ENCODE data around the gene CEP152.

CEP152 gene

GRCh38 chr15:48761393-48762158, 49.3 kb downstream of the CEP152 start:
- DNase-seq, result no peak

DNA sequence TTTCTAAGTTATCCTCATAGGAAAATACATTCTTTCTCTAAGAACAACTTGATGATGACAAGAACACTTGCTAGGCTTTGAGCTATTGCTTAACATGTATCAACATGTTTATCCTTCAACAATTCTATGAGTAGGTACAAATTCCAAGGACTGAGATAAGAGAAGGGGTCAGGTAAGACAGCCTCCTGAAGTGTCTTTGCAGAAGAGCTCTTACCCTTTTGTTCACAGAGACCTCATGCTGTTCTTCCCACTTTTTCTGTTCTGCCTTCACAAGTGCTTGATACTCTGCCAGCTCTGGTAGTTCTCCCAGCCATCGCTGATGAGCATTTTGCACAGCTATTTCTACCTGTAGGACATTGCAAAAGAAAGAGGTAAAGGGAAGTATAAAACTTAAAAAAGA, 50.9 kb downstream of the CEP152 start:
- no peak for DNase-seq

DNA sequence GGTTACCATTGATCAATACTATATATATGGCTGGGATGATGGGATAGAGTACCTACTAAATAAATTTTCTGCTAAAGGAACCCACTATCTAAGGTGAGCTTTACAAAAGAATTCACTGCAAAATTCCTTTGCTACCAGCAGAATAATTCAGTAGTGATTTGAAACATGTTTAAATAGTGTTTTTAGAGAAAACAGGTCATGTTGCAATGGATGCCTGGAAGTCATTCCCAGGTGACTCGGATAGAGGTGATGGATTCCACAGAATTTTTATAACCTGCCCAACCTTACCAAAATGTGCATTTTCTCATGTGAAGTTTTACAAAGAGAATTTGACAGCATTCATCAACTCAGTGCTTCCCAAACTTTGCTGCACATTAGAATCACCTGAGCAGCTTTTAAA, 53.2 kb downstream of the CEP152 start:
- no peak for DNase-seq

GRCh38 chr15:48754011-48754410, 56.9 kb downstream of the CEP152 start:
- DNase-seq, result no peak

- DNase-seq, result no peak
Observed at GRCh38 chr15:48751595-48751994, 59.3 kb downstream of the CEP152 start.

DNA sequence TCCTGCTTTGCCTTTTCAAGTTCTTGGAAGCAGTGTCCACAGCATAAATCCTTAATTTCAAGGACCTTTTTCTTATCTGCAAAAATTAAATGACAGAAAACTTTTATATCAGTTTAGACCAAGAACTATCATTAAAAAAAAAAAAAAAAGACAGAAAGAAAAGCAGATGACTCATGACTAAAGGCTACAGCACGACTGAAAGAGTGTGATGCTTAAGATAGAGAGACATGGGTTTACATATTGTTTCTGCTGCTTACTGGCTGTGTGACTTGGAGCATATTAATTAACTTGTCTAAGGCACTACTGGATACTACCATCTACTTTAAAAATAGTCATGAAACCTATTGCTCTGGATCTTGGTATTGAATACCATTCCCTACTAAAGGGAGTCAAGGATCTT, 62.3 kb downstream of the CEP152 start:
- peak; percentile 26 for DNase-seq

DNA sequence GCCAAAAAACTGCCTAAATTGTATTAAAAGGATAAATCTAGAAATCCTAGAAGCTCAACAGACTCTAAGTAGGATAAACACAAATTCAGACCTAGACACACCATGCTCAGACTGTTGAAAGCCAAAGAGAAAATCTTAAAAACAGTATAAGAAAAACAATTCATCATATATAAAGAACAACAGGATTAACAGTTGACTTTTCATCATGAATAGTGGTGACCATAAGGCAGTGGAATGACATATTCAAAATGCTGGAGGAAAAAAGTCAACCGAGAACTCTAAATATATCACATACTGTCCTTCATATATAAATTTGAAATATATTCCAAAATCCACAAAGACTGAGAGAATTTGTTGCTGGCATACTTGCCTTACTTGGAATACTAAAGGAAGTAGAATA, 77.3 kb downstream of the CEP152 start:
- DNase-seq, result peak; percentile 7

DNA sequence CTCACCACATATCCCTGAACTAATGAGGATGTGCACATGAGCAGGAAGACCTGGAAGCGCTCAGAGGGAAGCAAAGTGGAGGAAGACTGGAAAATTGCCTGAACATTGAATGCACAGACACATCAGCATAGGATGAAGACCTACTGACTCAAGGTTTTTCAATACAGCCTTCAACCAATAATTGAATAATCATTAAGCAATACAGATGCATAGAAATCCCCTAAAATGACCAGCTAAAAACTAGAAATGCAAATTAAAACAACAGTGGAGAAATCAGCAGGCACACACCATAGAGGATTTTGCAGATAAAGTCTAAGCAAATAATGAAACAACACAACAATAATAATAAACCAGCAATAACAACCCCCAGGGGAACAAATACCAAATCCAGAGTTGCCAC, 80.4 kb downstream of the CEP152 start:
- no peak for DNase-seq

DNA sequence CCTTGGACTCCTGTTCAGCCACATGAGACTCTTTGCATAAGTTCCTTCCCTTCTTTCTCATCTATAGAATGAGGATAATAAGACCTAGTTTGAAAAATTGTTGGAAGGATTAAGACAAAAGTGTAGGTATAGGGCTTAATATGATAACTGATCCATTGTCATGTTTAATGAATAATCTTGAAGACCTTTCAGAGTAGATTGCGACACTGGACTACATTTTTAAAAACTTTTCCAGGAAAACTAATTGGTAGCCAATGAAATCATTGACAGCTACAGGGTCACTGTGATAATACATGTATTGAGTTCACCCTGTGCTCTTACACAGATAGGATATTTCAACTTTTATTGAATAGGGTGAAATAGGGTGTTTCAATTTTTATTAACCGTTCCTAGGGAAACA, 86.9 kb downstream of the CEP152 start:
- DNase-seq, result peak; percentile 28

DNA sequence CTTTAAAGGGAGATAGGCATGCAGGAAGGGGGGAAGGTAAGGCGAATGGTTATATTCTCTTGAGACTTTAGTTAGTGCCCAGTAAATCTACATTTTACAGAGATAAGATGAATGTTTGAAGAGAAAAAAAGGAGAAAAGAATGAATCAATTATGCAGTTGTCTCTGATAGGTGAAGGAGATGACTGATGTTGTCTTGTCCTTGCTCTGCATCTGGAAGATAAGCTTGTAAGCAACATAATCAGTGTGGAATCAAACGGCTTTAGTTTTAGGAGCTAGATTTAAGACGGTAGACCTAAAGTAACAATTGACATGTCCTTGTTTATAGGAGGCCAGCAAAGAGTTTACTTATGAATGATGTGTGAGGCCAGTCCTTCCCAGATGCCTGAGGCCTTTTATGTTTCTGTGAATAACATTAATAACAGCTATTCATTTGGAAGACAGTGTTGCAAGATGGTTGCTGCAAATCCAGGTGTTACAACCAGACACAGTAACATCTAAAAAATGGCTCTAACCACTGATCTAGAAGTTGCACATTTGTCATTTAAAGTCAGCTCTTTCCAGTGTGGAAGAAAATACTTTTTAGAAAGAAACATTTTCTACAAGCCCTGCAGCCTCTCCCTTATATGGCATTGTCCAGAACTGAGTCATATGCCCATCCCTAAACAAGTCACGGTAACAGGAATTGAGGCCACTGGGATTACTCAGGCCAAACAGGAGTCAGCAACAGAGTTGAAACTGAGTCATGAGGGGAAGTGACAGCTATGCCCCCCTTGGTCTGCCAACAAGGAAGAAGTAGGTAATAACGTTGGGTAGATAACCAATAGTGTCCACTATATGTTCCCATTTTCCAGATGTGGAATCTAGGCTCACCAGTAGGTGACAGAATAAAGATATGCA, 87.9 kb downstream of the CEP152 start:
- DNase-seq, result peak; percentile 50

GRCh38 chr15:48721061-48721810, 89.6 kb downstream of the CEP152 start:
- DNase-seq, result no peak

DNA sequence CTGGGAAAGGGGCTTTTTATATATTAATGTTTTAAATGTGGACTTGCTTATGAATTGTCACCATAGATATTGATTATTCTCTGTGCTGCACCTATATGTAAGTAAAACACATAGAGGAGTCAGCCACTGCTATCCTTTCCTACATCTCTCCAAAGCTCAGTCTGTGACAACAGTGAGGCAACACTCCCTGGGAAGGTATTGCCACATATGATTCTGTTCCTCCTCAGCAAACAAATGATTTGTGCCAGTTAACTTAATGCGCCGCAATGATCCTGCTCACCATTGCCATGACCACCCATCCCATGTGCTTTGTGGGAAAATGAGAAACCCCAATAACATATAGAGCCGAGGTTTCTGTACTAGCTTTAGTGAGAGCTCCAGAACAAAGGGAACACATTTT, 90.2 kb downstream of the CEP152 start:
- peak; percentile 39 for DNase-seq

- peak; percentile 60 for DNase-seq
Observed at GRCh38 chr15:48719668-48720067, 91.2 kb downstream of the CEP152 start.

GRCh38 chr15:48718646-48719045, 92.2 kb downstream of the CEP152 start:
- peak; percentile 39 for DNase-seq

GRCh38 chr15:48717458-48717857, 93.4 kb downstream of the CEP152 start:
- DNase-seq, result peak; percentile 45

GRCh38 chr15:48712546-48712945, 98.3 kb downstream of the CEP152 start:
- no peak for DNase-seq

GRCh38 chr15:48710952-48711495, 99.8 kb downstream of the CEP152 start:
- DNase-seq, result no peak

DNA sequence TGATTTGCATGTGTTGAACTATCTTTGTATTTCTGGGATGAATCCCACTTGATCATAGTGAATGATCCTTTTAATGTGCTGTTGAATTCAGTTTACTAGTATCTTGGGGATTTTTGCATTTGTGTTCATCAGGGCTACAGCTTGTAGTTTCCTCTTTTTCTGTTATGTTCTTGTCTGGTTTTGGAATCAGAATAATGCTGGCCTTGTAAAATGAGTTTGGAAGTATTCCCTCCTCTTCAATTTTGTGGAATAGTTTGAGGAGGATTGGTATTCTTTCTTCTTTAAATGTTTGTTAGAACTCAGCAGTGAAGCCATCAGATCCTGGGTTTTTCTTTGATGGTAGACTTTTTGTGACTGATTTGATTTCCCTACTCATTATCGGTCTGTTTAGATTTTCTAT, 102.2 kb downstream of the CEP152 start:
- no peak for DNase-seq

GRCh38 chr15:48705381-48705780, 105.5 kb downstream of the CEP152 start:
- DNase-seq, result no peak

GRCh38 chr15:48703544-48703943, 107.3 kb downstream of the CEP152 start:
- no peak for DNase-seq

GRCh38 chr15:48702569-48703236, 108.2 kb downstream of the CEP152 start:
- DNase-seq, result peak; percentile 60

DNA sequence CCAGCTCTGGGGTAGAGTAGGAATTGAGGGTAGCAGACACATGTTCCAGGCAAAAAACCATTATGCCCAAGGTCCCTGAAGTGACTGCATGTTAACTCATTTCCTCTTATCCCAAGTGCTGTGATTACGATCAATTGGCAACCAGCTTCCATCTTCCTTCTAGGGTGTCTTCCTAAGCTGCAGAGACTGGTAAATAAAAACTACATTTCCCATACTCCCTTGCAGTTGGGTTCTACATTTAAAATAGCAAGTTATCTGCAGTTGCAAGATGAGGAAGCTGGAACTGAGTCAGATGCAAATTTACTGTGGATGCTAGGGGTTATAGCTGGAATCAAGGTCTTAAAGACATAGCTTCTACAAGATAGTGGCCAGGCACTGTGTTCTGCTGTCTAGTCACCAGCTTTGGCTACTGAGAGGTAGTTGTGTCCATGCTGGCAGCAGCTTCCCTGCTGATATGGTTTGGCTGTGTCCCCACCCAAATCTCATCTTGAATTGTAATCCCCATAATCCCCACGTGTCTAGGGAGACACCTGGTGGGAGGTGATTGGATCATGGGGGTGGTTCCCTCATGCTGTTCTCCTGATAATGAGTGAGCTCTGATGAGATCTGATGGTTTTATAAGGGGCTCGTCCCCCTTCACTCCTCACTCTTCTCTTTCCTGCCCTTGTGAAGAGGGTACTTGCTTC, 114.1 kb downstream of the CEP152 start:
- peak; percentile 89 for DNase-seq
